Fibroblast of skin of left quadriceps (primary cell): ENCODE measurements around the gene ZC3H8.
"Not testable (repeated sequence)": the region's sequence is repeated elsewhere in the genome, so short reads cannot be mapped to it uniquely, and the experiment has no call there.

Source experiments
- DNase-seq, 2 experiments: peaks; one replicate each; pipeline ENCODE4 v3.0.0-alpha.2; 2013; ENCODE audit warnings: low read depth in 2 of 2

The ZC3H8 gene

GRCh38 chr2:112254466-112255240 lies at the start of gene ZC3H8:
Gene ZC3H8 (minus strand): TSS chr2:112255042. CDS start chr2:112254981, 61 bp downstream.
- DNase-seq = peak; percentile 63 to 64

GRCh38 chr2:112304298-112304941 lies 49.6 kb upstream of the ZC3H8 start:
- no peak for DNase-seq

- DNase-seq = no peak
Measured at GRCh38 chr2:112301973-112302372, 47.1 kb upstream of the ZC3H8 start.

- peak in 1 of 2 experiments; percentile 19 for DNase-seq
Measured at GRCh38 chr2:112301171-112301584, 46.3 kb upstream of the ZC3H8 start.

- DNase-seq = no peak
Measured at GRCh38 chr2:112296407-112296806, 41.6 kb upstream of the ZC3H8 start.

GRCh38 chr2:112295407-112296078 lies 40.7 kb upstream of the ZC3H8 start:
- no peak for DNase-seq

GRCh38 chr2:112293636-112294401 lies 39.0 kb upstream of the ZC3H8 start:
- DNase-seq = no peak

GRCh38 chr2:112290648-112291047 lies 35.8 kb upstream of the ZC3H8 start:
- DNase-seq = no peak

- DNase-seq = no peak
Measured at GRCh38 chr2:112290088-112290487, 35.2 kb upstream of the ZC3H8 start.

GRCh38 chr2:112283535-112283934 lies 28.7 kb upstream of the ZC3H8 start:
- DNase-seq = not testable (repeated sequence)

GRCh38 chr2:112282066-112282465 lies 27.2 kb upstream of the ZC3H8 start:
- DNase-seq = not testable (repeated sequence)

- no peak for DNase-seq
Measured at GRCh38 chr2:112277596-112278220, 22.9 kb upstream of the ZC3H8 start.

GRCh38 chr2:112276954-112277353 lies 22.1 kb upstream of the ZC3H8 start:
- DNase-seq = no peak

GRCh38 chr2:112275887-112276773 lies 21.3 kb upstream of the ZC3H8 start:
- DNase-seq = peak; percentile 61 to 64

GRCh38 chr2:112275311-112275886 lies 20.6 kb upstream of the ZC3H8 start, which contains the start of gene ZC3H6:
Gene ZC3H6 (plus strand): TSS chr2:112275597. CDS start chr2:112275995, 398 bp downstream.
- peak; percentile 97 for DNase-seq

- DNase-seq = no peak
Measured at GRCh38 chr2:112273349-112273748, 18.5 kb upstream of the ZC3H8 start.

GRCh38 chr2:112272669-112273068 lies 17.8 kb upstream of the ZC3H8 start:
- no peak for DNase-seq

GRCh38 chr2:112268547-112268946 lies 13.7 kb upstream of the ZC3H8 start:
- no peak for DNase-seq

GRCh38 chr2:112262876-112263275 lies 8.0 kb upstream of the ZC3H8 start:
- DNase-seq = no peak

- no peak for DNase-seq
Measured at GRCh38 chr2:112260295-112260625, 5.4 kb upstream of the ZC3H8 start.
